Neural progenitor cell (in vitro differentiated cells): ENCODE measurements around the gene OR6B3. TPM values are rescaled to one million over a fixed set of nuclear protein-coding genes. Genes with fewer than 3 reads are reported as not detected.

ENCODE experiments used
- DNase-seq: peaks from one replicate; pipeline ENCODE4 v3.0.0-alpha.2; 2016; ENCODE audit warnings: low spot score
- H2AFZ ChIP-seq: fragments of 200-600 bp; sonication (generic); replicated peaks from 2 replicates; pipeline ENCODE4 v1.6.1; 2016; ENCODE audit warnings: antibody characterized with exemption
- H3F3A ChIP-seq: fragments of 200-600 bp; sonication (generic); 2 replicates; pipeline ENCODE4 v1.6.1; 2016; ENCODE audit warnings: antibody characterized with exemption, low read depth
- H3K27ac ChIP-seq: fragments of 200-600 bp; sonication (generic); 2 replicates; pipeline ENCODE4 v1.5.1; 2016; ENCODE audit warnings: mild to moderate bottlenecking
- H3K27me3 ChIP-seq: fragments of 200-600 bp; sonication (generic); 2 replicates; pipeline ENCODE4 v1.6.1; 2016; ENCODE audit warnings: mild to moderate bottlenecking, moderate library complexity
- H3K36me3 ChIP-seq: fragments of 200-600 bp; sonication (generic); 2 replicates; pipeline ENCODE4 v1.5.1; 2016
- H3K4me1 ChIP-seq: fragments of 200-600 bp; sonication (generic); 2 replicates; pipeline ENCODE4 v1.6.1; 2016; ENCODE audit warnings: mixed run types
- H3K4me2 ChIP-seq: fragments of 200-600 bp; sonication (generic); 2 replicates; pipeline ENCODE4 v1.6.1; 2016
- H3K4me3 ChIP-seq: fragments of 200-600 bp; sonication (generic); 2 replicates; pipeline ENCODE4 v1.5.1; 2016
- H3K79me2 ChIP-seq: fragments of 200-600 bp; sonication (generic); 2 replicates; pipeline ENCODE4 v1.6.1; 2016; ENCODE audit warnings: low read depth
- H3K9ac ChIP-seq: fragments of 200-600 bp; sonication (generic); 2 replicates; pipeline ENCODE4 v1.6.1; 2016
- H3K9me3 ChIP-seq: fragments of 200-600 bp; sonication (generic); 2 replicates; pipeline ENCODE4 v1.5.1; 2016; ENCODE audit warnings: low read depth
- H4K20me1 ChIP-seq: fragments of 200-600 bp; sonication (generic); 2 replicates; pipeline ENCODE4 v1.6.1; 2016; ENCODE audit warnings: low read depth
- H3K27ac Mint-ChIP-seq: 3 replicates; pipeline ENCODE4 v1.8.0; 2021; ENCODE audit warnings: mixed read lengths
- H3K27me3 Mint-ChIP-seq: 2 replicates; pipeline ENCODE4 v1.8.0; 2022; ENCODE audit warnings: low read depth, mild to moderate bottlenecking, inconsistent platforms, moderate library complexity, mixed read lengths; ENCODE audit not compliant: insufficient read depth
- H3K36me3 Mint-ChIP-seq: 3 replicates; pipeline ENCODE4 v1.8.0; 2021; ENCODE audit warnings: mixed read lengths
- H3K4me1 Mint-ChIP-seq: 3 replicates; pipeline ENCODE4 v1.8.0; 2021; ENCODE audit warnings: mixed read lengths
- H3K4me3 Mint-ChIP-seq: 3 replicates; pipeline ENCODE4 v1.8.0; 2021; ENCODE audit warnings: mild to moderate bottlenecking, moderate library complexity, mixed read lengths
- H3K9me3 Mint-ChIP-seq: 3 replicates; pipeline ENCODE4 v1.8.0; 2020; ENCODE audit warnings: mixed read lengths
- EZH2 ChIP-seq: fragments of 200-600 bp; sonication (generic); IDR thresholded peaks from 2 replicates; pipeline ENCODE4 v1.6.1; 2017; ENCODE audit warnings: antibody characterized with exemption, mild to moderate bottlenecking, moderate library complexity
- EZH2phosphoT487 ChIP-seq: fragments of 200-600 bp; sonication (generic); IDR thresholded peaks from 2 replicates; pipeline ENCODE4 v1.6.1; 2017; ENCODE audit warnings: antibody characterized with exemption
- total RNA-seq: library from RNA; depleted of rRNA; stranded (reverse); fragments of >200 nt; gene quantifications from 2 replicates; pipeline ENCODE4 v1.2.3, GENCODE V29; 2015; ENCODE audit warnings: low replicate concordance
- TF ChIP-seq, protein P1 (sequence below): fragments of 200-600 bp; sonication (generic); IDR thresholded peaks from 2 replicates; pipeline ENCODE4 v1.5.1; 2017; ENCODE audit warnings: antibody characterized with exemption, mild to moderate bottlenecking

The OR6B3 gene
- not detected in 2 replicates for total RNA-seq

DNA sequence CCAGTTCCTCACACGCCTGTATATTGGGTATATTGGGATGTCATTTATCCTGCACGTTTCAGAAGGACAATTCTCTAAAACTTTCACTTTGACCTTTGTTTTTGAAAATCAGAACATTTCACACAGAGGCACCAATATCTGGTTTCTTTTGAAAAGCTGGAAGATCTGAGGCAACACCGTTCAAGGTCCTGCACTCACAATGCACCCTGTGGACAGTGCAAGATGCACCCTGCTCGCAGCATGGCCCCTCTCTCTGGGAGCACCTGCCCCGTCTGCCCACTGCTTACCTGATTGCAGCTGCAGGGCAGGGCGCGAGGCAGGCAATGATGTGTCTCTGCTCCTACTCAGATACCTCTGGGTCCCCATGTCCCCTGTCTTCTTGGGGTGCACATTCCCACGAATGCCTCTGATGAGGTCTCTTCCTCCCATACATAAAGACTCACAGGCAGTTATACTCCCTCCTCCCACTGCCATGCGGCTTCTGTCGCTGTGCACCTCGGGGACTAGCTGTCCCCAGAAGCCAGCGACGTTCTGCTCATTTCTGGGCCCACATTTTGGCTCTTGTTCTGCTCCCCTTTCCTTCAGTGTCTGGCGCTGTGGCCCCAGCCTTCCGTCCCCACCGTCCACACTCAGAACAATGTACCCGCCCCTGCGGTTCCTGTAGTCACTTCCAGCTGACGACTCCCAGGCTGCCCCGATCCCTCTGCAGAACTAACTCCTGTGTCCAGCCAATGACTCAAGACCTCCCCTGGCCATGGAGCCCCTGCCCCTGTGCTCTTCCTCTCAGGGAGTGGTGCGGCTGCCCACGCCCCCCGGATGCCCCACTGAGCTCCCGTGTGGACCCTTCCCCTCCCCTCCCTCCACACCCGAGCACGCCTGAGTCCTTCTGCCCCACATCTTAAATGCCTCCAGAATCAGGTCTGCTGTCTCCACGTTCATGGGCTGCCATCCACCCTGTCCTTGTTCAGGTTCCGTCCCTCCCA, at the start of gene OR6B3:
Gene OR6B3, minus strand, starts transcription at position 349 of the 983 bp plus-strand sequence.
- Mint-ChIP-seq H3K27ac (peak within 1 kb of the TSS; percentile 18), H3K4me1 (peaks cover 4% of the 10 kb centered on the region), H3K36me3 (no peaks in the 10 kb centered on the region), H3K4me3 (no peak within 1 kb of the TSS), H3K27me3 (peaks cover 15% of the 10 kb centered on the region), H3K9me3 (no peaks in the 10 kb centered on the region)
- no peak within 1 kb of the TSS for H3K4me2 ChIP-seq
- H3K4me3 ChIP-seq = no peak within 1 kb of the TSS
- H3F3A ChIP-seq = no peaks in the 10 kb centered on the region
- no peaks in the 10 kb centered on the region for H3K4me1 ChIP-seq
- H2AFZ ChIP-seq = no peak within 1 kb of the TSS
- H3K9me3 ChIP-seq = no peaks in the 10 kb centered on the region
- H3K27me3 ChIP-seq = peaks cover 85% of the 10 kb centered on the region
- TF ChIP-seq EZH2 = no peak
- TF ChIP-seq, protein P1, sequence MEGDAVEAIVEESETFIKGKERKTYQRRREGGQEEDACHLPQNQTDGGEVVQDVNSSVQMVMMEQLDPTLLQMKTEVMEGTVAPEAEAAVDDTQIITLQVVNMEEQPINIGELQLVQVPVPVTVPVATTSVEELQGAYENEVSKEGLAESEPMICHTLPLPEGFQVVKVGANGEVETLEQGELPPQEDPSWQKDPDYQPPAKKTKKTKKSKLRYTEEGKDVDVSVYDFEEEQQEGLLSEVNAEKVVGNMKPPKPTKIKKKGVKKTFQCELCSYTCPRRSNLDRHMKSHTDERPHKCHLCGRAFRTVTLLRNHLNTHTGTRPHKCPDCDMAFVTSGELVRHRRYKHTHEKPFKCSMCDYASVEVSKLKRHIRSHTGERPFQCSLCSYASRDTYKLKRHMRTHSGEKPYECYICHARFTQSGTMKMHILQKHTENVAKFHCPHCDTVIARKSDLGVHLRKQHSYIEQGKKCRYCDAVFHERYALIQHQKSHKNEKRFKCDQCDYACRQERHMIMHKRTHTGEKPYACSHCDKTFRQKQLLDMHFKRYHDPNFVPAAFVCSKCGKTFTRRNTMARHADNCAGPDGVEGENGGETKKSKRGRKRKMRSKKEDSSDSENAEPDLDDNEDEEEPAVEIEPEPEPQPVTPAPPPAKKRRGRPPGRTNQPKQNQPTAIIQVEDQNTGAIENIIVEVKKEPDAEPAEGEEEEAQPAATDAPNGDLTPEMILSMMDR = no peak
- no peak for TF ChIP-seq EZH2phosphoT487
- no peaks in the 10 kb centered on the region for H3K36me3 ChIP-seq
- no peak within 1 kb of the TSS for H3K9ac ChIP-seq
- H3K79me2 ChIP-seq = no peaks in the 10 kb centered on the region
- H3K27ac ChIP-seq = no peak within 1 kb of the TSS
- H4K20me1 ChIP-seq = no peaks in the 10 kb centered on the region
- no peak for DNase-seq

DNA sequence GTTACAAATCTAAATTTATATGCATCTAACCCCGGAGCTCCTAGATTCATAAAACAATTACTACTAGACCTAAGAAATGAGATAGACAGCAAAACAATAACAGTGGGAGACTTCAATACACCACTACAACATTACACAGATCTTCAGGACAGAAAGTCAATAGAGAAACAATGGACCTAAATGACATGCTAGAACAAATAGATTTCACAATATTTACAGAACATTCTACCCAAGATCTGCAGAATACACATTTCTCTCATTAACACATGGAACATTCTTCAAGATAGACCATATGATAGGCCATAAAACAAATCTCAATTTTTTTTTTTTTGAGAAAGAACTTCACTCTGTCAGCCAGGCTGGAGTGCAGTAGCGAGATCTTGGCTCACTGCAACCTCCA, 45.0 kb upstream of the OR6B3 start:
- Histone ChIP-seq H3K27ac (no peak overlapping the region), H3K4me2 (no peak overlapping the region), H4K20me1 (no peaks in the 10 kb centered on the region), H3F3A (no peaks in the 10 kb centered on the region), H3K27me3 (peaks cover 57% of the 10 kb centered on the region), H2AFZ (no peak overlapping the region), H3K9me3 (peaks cover 5% of the 10 kb centered on the region), H3K9ac (no peak overlapping the region), H3K79me2 (no peaks in the 10 kb centered on the region), H3K4me1 (peaks cover 5% of the 10 kb centered on the region), H3K36me3 (no peaks in the 10 kb centered on the region), H3K4me3 (no peak overlapping the region)
- H3K4me1 Mint-ChIP-seq = peaks cover 4% of the 10 kb centered on the region
- H3K9me3 Mint-ChIP-seq = peaks cover 23% of the 10 kb centered on the region
- H3K27ac Mint-ChIP-seq = no peak overlapping the region
- no peaks in the 10 kb centered on the region for H3K36me3 Mint-ChIP-seq
- no peak for DNase-seq
- no peak overlapping the region for H3K4me3 Mint-ChIP-seq
- TF ChIP-seq EZH2phosphoT487 (no peak), EZH2 (no peak)
- TF ChIP-seq, protein P1 = no peak
- peaks cover 25% of the 10 kb centered on the region for H3K27me3 Mint-ChIP-seq

- H3F3A ChIP-seq = no peaks in the 10 kb centered on the region
- H3K4me3 Mint-ChIP-seq = peak overlapping the region; percentile 75
- peak; percentile 71 for DNase-seq
- H3K4me1 ChIP-seq = peaks cover 5% of the 10 kb centered on the region
- H3K9me3 ChIP-seq = peaks cover 5% of the 10 kb centered on the region
- H3K27me3 ChIP-seq = peaks cover 57% of the 10 kb centered on the region
- peaks cover 4% of the 10 kb centered on the region for H3K4me1 Mint-ChIP-seq
- TF ChIP-seq EZH2phosphoT487 (peak; percentile 35), EZH2 (no peak)
- TF ChIP-seq, protein P1 = no peak
- peak overlapping the region; percentile 85 for H3K4me2 ChIP-seq
- H3K9me3 Mint-ChIP-seq = peaks cover 30% of the 10 kb centered on the region
- no peaks in the 10 kb centered on the region for H3K36me3 Mint-ChIP-seq
- H2AFZ ChIP-seq = peak overlapping the region; percentile 80
- H3K9ac ChIP-seq = no peak overlapping the region
- H3K79me2 ChIP-seq = no peaks in the 10 kb centered on the region
- no peaks in the 10 kb centered on the region for H3K36me3 ChIP-seq
- no peak overlapping the region for H3K27ac ChIP-seq
- no peaks in the 10 kb centered on the region for H4K20me1 ChIP-seq
- peak overlapping the region; percentile 54 for H3K4me3 ChIP-seq
- H3K27ac Mint-ChIP-seq = no peak overlapping the region
- peaks cover 25% of the 10 kb centered on the region for H3K27me3 Mint-ChIP-seq
These were observed 42.5 kb upstream of the OR6B3 start for GRCh38 chr2:240095556-240096523.
